Osteoblast (primary cell): ENCODE measurements around the gene HHIPL1. TPM values are rescaled to one million over a fixed set of nuclear protein-coding genes. Genes with fewer than 3 reads are reported as not detected.
A peak's percentile ranks its signal among the peaks of the same experiment; 100 is the strongest.

Experiments
- DNase-seq: peaks from one replicate; pipeline ENCODE4 v3.0.0; 2011; ENCODE audit warnings: low spot score, mixed read lengths; ENCODE audit not compliant: insufficient read length; ENCODE audit errors: missing footprints
- H2AFZ ChIP-seq: 2 replicates; pipeline ENCODE4 v1.6.0; 2011; ENCODE audit warnings: mild to moderate bottlenecking, low read length
- H3K27ac ChIP-seq: 2 replicates; pipeline ENCODE4 v1.5.1; 2011; ENCODE audit warnings: mild to moderate bottlenecking, low read depth, low read length, moderate library complexity
- H3K27me3 ChIP-seq: 2 replicates; pipeline ENCODE4 v1.6.0; 2012; ENCODE audit warnings: mild to moderate bottlenecking, control low read depth, inconsistent platforms, low read length, moderate library complexity; ENCODE audit not compliant: insufficient read depth
- H3K36me3 ChIP-seq: 2 replicates; pipeline ENCODE4 v1.5.1; 2011; ENCODE audit warnings: mild to moderate bottlenecking, low read length, control low read depth, moderate library complexity; ENCODE audit not compliant: insufficient read depth
- H3K4me1 ChIP-seq: 2 replicates; pipeline ENCODE4 v1.5.1; 2011; ENCODE audit warnings: mild to moderate bottlenecking, low read length, control low read depth, moderate library complexity; ENCODE audit not compliant: insufficient read depth
- H3K4me2 ChIP-seq: 2 replicates; pipeline ENCODE4 v1.6.0; 2011; ENCODE audit warnings: mild to moderate bottlenecking, low read length; ENCODE audit not compliant: insufficient read depth
- H3K4me3 ChIP-seq: fragments of 200-600 bp; sonication (generic); 3 replicates; pipeline ENCODE4 v1.5.1; 2012; ENCODE audit warnings: mild to moderate bottlenecking, low read length, inconsistent platforms; ENCODE audit not compliant: insufficient read depth
- H3K79me2 ChIP-seq: 2 replicates; pipeline ENCODE4 v1.6.0; 2012; ENCODE audit warnings: mild to moderate bottlenecking, low read length, control low read depth, inconsistent platforms; ENCODE audit not compliant: insufficient read depth
- H3K9me3 ChIP-seq: 2 replicates; pipeline ENCODE4 v1.5.1; 2011; ENCODE audit warnings: low read depth, low read length, control low read depth
- H4K20me1 ChIP-seq: 2 replicates; pipeline ENCODE4 v1.6.0; 2012; ENCODE audit warnings: mild to moderate bottlenecking, low read length, control low read depth; ENCODE audit not compliant: insufficient read depth
- total RNA-seq: library from RNA; depleted of rRNA; stranded (reverse); fragments of >200 nt; gene quantifications from 2 replicates; pipeline ENCODE4 v1.2.3, GENCODE V29; 2012
- TF ChIP-seq, protein P1 (sequence below): IDR thresholded peaks from 2 replicates; pipeline ENCODE4 v1.5.1; 2011; ENCODE audit warnings: mild to moderate bottlenecking, low read depth, low read length, moderate library complexity; ENCODE audit errors: extremely low read depth

The HHIPL1 gene
- total RNA-seq, 1 donor = 12.3 TPM

DNA sequence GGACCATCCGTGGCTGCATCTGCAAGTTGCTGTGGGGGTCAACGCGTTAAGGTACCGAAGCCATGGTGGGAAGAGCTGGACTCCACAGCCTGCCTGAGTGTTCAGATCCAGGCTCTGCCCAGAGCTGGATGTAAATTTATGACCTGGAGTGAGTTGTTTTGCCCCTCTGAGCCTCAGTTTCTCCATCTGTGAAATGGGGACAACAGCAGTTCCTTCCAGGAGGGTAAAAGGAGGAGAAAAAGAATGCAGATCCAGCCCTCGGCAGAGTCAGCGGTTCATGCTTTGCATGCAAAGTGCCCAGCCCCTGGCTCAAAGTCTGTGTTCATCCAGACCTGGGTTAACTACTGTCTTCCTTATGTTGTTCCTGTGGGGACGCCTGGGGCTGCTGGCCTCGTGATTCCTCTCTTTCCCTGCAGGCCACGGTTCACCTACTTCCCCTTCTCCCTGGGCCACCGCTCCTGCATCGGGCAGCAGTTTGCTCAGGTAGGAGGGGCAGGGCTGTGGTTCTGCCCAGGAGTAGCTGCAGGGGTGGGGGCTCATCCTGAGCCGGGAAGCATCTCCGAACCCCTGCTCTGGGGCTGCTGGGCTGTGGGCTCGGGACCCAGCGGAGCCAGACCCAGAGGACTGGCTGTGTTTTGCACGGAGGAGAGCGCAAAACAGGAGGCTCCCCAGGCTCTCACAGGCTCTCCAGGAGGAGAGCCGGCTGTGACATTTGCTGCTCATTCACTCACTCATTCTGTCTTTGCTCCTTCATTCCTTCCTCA lies 81.0 kb downstream of the HHIPL1 start:
- Histone ChIP-seq H3K27ac (no peak overlapping the region), H3K4me2 (no peak overlapping the region), H3K36me3 (no peaks in the 10 kb centered on the region), H3K79me2 (no peaks in the 10 kb centered on the region), H3K27me3 (peaks cover 2% of the 10 kb centered on the region), H4K20me1 (no peaks in the 10 kb centered on the region), H2AFZ (no peak overlapping the region), H3K9me3 (no peaks in the 10 kb centered on the region), H3K4me3 (no peak overlapping the region), H3K4me1 (no peaks in the 10 kb centered on the region)
- TF ChIP-seq, protein P1, sequence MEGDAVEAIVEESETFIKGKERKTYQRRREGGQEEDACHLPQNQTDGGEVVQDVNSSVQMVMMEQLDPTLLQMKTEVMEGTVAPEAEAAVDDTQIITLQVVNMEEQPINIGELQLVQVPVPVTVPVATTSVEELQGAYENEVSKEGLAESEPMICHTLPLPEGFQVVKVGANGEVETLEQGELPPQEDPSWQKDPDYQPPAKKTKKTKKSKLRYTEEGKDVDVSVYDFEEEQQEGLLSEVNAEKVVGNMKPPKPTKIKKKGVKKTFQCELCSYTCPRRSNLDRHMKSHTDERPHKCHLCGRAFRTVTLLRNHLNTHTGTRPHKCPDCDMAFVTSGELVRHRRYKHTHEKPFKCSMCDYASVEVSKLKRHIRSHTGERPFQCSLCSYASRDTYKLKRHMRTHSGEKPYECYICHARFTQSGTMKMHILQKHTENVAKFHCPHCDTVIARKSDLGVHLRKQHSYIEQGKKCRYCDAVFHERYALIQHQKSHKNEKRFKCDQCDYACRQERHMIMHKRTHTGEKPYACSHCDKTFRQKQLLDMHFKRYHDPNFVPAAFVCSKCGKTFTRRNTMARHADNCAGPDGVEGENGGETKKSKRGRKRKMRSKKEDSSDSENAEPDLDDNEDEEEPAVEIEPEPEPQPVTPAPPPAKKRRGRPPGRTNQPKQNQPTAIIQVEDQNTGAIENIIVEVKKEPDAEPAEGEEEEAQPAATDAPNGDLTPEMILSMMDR = no peak
- peak; percentile 79 for DNase-seq

GRCh38 chr14:99726538-99727095 lies 81.7 kb downstream of the HHIPL1 start:
- TF ChIP-seq, protein P1 = no peak
- Histone ChIP-seq H3K27ac (no peak overlapping the region), H2AFZ (no peak overlapping the region), H3K27me3 (no peaks in the 10 kb centered on the region), H3K36me3 (no peaks in the 10 kb centered on the region), H3K4me1 (no peaks in the 10 kb centered on the region), H4K20me1 (no peaks in the 10 kb centered on the region), H3K9me3 (no peaks in the 10 kb centered on the region), H3K79me2 (no peaks in the 10 kb centered on the region), H3K4me3 (no peak overlapping the region), H3K4me2 (no peak overlapping the region)
- peak; percentile 38 for DNase-seq

- Histone ChIP-seq H4K20me1 (no peaks in the 10 kb centered on the region), H3K4me1 (no peaks in the 10 kb centered on the region), H2AFZ (no peak overlapping the region), H3K27ac (no peak overlapping the region), H3K4me2 (no peak overlapping the region), H3K36me3 (no peaks in the 10 kb centered on the region), H3K27me3 (no peaks in the 10 kb centered on the region), H3K9me3 (no peaks in the 10 kb centered on the region), H3K79me2 (no peaks in the 10 kb centered on the region), H3K4me3 (no peak overlapping the region)
- DNase-seq = peak; percentile 69
- TF ChIP-seq, protein P1 = no peak
Observed at GRCh38 chr14:99727096-99727870, 82.4 kb downstream of the HHIPL1 start.
